ENCODE results near the gene NSUN3. TPM values are rescaled to one million over a fixed set of nuclear protein-coding genes. Genes with fewer than 3 reads are reported as not detected.

The NSUN3 gene
- total and polyA plus RNA-seq, 2 of the 4 experiments (the other 2 are of a cell fraction), result 4.9 to 6.8 TPM

DNA sequence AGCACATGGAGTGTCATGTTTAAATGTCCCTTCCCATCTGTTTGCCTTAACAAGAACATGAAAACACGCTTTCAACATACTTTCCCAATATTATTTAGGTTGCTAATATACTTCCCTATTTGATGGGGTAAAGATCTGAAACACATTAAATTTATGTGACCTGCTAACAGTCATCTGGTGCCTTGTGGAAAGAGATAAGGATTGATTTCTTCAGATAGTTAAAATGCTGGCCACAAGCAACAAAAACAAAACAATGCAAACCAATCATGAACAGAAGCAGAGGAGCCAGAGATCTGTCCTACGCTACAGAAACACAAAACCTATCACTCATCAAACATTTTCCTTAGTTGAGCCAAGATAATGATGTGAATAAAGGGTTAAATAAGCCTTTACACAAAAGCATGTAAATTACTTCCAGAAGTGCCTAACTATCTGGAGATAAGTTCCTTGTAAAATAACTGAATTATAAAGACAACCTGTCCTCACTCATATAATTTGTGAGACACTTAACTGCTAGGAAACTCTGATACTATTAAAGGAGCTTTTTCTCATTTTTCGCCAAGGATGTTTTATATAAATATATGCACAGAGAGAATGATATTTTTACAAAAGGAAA lies 109.9 kb downstream of the NSUN3 start:
- Histone ChIP-seq H3K9me1 (ENCODE audit: insufficient read depth, low read length) (no peaks in the 10 kb centered on the region), H4K5ac (ENCODE audit: low read depth, low read length) (no peak overlapping the region), H3K27ac (ENCODE audit: insufficient read depth, low read length) (no peak overlapping the region), H3K4me1 (ENCODE audit: control insufficient read depth, insufficient read depth, low read length) (no peaks in the 10 kb centered on the region), H4K20me1 (ENCODE audit: insufficient read depth, low read length) (no peaks in the 10 kb centered on the region), H3K14ac (replicated peaks; ENCODE audit: low read depth, low read length) (no peak overlapping the region), H2AK5ac (ENCODE audit: low read depth, low read length) (no peak overlapping the region), H4K91ac (ENCODE audit: insufficient read depth, low read depth, low read length) (no peak overlapping the region), H3K4me3 (ENCODE audit: insufficient read depth, low read depth, low read length) (no peak overlapping the region), H3K56ac (ENCODE audit: extremely low read depth, insufficient read depth, low read length) (no peak overlapping the region), H2BK120ac (ENCODE audit: low read depth, low read length) (no peak overlapping the region), H3K18ac (ENCODE audit: low read depth, low read length) (no peak overlapping the region), H3K36me3 (ENCODE audit: control insufficient read depth, insufficient read depth, low read length) (no peaks in the 10 kb centered on the region), H3K4me2 (ENCODE audit: low read depth, low read length) (no peak overlapping the region), H2BK5ac (ENCODE audit: low read depth, low read length, poor library complexity, severe bottlenecking) (no peak overlapping the region), H2BK15ac (ENCODE audit: low read depth, low read length) (no peak overlapping the region), H3K79me1 (ENCODE audit: low read depth in 1 of 2, low read length in 2 of 2) (no peaks in the 10 kb centered on the region), H3K23ac (ENCODE audit: low read depth, low read length) (no peak overlapping the region), H3K9me3 (ENCODE audit: control insufficient read depth, insufficient read depth, low read length) (no peaks in the 10 kb centered on the region), H2AFZ (replicated peaks; ENCODE audit: low read length, poor library complexity) (no peak overlapping the region), H3K4ac (ENCODE audit: low read depth, low read length) (no peak overlapping the region), H3K9ac (ENCODE audit: low read depth, low read length) (no peak overlapping the region), H2AK9ac (replicated peaks; ENCODE audit: low read depth, low read length, poor library complexity) (no peak overlapping the region), H3K27me3 (ENCODE audit: control insufficient read depth, insufficient read depth, low read length) (no peaks in the 10 kb centered on the region), H2BK20ac (ENCODE audit: low read depth, low read length) (no peak overlapping the region), H4K8ac (ENCODE audit: low read depth in 2 of 2, low read length in 2 of 2) (no peak overlapping the region)
- intact Hi-C loops (cut with micrococcal nuclease), result no loop called here
- no CpG with 5 or more reads among the region's 3 CpGs for WGBS, 2 experiments (ENCODE audit: extremely low coverage in 2 of 2, insufficient read length in 1 of 2)
- TF ChIP-seq BHLHE40 (IDR thresholded peaks at IDR 0.05; ENCODE audit: low read depth, low read length) (no peak), RFX5 (IDR thresholded peaks at IDR 0.05; ENCODE audit: low read depth, low read length) (no peak), FOS (IDR thresholded peaks at IDR 0.05; ENCODE audit: low read depth, low read length) (no peak), RCOR1 (IDR thresholded peaks at IDR 0.05; ENCODE audit: insufficient replicate concordance, low read length) (no peak), CHD1 (IDR thresholded peaks at IDR 0.05; ENCODE audit: low read depth, low read length) (no peak), MXI1 (IDR thresholded peaks at IDR 0.05; ENCODE audit: borderline replicate concordance, low read depth, low read length) (no peak), CEBPB (IDR thresholded peaks at IDR 0.05; ENCODE audit: low read depth, low read length) (no peak), RAD21 (IDR thresholded peaks at IDR 0.05; ENCODE audit: low read length) (no peak), NFE2L2 (IDR thresholded peaks at IDR 0.05; ENCODE audit: low read depth, low read length) (no peak)
- TF ChIP-seq, protein P1, sequence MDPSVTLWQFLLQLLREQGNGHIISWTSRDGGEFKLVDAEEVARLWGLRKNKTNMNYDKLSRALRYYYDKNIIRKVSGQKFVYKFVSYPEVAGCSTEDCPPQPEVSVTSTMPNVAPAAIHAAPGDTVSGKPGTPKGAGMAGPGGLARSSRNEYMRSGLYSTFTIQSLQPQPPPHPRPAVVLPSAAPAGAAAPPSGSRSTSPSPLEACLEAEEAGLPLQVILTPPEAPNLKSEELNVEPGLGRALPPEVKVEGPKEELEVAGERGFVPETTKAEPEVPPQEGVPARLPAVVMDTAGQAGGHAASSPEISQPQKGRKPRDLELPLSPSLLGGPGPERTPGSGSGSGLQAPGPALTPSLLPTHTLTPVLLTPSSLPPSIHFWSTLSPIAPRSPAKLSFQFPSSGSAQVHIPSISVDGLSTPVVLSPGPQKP (IDR thresholded peaks at IDR 0.05; ENCODE audit: borderline replicate concordance, low read depth, low read length), result no peak
- TF ChIP-seq, protein P2, sequence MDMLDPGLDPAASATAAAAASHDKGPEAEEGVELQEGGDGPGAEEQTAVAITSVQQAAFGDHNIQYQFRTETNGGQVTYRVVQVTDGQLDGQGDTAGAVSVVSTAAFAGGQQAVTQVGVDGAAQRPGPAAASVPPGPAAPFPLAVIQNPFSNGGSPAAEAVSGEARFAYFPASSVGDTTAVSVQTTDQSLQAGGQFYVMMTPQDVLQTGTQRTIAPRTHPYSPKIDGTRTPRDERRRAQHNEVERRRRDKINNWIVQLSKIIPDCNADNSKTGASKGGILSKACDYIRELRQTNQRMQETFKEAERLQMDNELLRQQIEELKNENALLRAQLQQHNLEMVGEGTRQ (IDR thresholded peaks at IDR 0.05; ENCODE audit: low read depth, low read length), result no peak
- ChIA-PET CTCF (no interaction called here), POLR2A (ENCODE audit: unreplicated experiment) (interaction anchor here (0.6 kb wide), 1 partner anchor 20 kb away, joined by 3 read pairs; no protein-coding TSS in a partner anchor)
- dilution Hi-C loops (cut with HindIII; ENCODE audit: low sequenced_read_pairs, unreplicated experiment), result no loop called here
- ATAC-seq (ENCODE audit: low read depth), result no peak
- in situ Hi-C loops (cut with MboI; ENCODE audit: low sequenced_read_pairs), result no loop called here
- BruUV-seq (replicated peaks), result no TSS peak
- DNase-seq, result no peak
